Astrocyte of the cerebellum (primary cell): ENCODE results near the gene FSTL4.

Experiments
- DNase-seq: peaks from one replicate; pipeline ENCODE4 v3.0.0-alpha.2; 2011; ENCODE audit warnings: low read depth
- H3K4me3 ChIP-seq: 2 replicates; pipeline ENCODE4 v1.5.1; 2011; ENCODE audit warnings: mild to moderate bottlenecking, low read depth, low read length, moderate library complexity
- in situ Hi-C: cut with HindIII; loops from 2 replicates; pipeline ENCODE4 v1.10.0; 2017; ENCODE audit warnings: low sequenced_read_pairs
- TF ChIP-seq, protein P1 (sequence below): IDR thresholded peaks from 2 replicates; pipeline ENCODE4 v1.5.1; 2012; ENCODE audit warnings: low read length, low read depth, moderate library complexity, mild to moderate bottlenecking; ENCODE audit errors: missing control alignments

FSTL4 gene

DNA sequence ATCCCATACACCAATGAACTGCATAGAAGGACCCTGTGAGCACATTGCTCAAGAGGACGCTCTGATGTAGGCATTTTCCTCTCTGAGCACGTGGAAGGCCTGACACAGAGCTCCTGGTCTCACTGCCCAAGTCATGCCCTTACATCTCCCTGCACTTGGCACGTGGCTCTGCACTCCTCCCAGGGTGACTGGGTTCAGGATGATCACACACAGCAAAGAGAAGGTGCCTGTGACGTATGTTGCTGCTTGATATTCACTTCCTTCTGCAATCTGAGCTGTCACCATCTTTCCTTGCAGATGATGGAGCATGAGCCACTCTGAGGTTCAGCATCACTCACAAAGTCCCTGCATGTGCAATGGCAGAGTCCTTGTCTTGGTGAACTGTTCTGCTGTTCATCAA is 125.2 kb downstream of the FSTL4 start:
- in situ Hi-C loops, result no loop called here
- no peak overlapping the region for H3K4me3 ChIP-seq
- DNase-seq, result no peak
- TF ChIP-seq, protein P1, sequence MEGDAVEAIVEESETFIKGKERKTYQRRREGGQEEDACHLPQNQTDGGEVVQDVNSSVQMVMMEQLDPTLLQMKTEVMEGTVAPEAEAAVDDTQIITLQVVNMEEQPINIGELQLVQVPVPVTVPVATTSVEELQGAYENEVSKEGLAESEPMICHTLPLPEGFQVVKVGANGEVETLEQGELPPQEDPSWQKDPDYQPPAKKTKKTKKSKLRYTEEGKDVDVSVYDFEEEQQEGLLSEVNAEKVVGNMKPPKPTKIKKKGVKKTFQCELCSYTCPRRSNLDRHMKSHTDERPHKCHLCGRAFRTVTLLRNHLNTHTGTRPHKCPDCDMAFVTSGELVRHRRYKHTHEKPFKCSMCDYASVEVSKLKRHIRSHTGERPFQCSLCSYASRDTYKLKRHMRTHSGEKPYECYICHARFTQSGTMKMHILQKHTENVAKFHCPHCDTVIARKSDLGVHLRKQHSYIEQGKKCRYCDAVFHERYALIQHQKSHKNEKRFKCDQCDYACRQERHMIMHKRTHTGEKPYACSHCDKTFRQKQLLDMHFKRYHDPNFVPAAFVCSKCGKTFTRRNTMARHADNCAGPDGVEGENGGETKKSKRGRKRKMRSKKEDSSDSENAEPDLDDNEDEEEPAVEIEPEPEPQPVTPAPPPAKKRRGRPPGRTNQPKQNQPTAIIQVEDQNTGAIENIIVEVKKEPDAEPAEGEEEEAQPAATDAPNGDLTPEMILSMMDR, result no peak

DNA sequence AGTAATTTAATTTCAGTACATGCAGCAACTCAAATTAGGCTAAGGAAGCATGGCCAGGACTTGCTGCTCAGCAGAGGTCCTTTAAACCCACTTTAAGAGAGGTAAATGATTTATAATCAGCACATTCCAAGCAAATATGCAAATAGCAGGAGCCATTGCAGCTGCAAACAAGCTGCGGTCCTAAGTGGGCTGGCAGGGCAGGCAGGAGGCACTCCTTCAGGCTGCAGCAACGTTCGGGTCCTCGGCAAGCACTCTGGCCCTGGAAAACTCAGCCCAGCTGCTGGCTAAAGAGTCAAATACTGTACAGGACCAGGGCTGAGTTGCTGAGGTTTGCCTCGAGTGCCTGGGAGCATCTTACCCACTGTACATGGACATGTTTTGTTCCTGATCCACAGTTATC is 126.9 kb downstream of the FSTL4 start:
- in situ Hi-C loops, result no loop called here
- H3K4me3 ChIP-seq, result no peak overlapping the region
- DNase-seq, result no peak
- TF ChIP-seq, protein P1, result no peak

DNA sequence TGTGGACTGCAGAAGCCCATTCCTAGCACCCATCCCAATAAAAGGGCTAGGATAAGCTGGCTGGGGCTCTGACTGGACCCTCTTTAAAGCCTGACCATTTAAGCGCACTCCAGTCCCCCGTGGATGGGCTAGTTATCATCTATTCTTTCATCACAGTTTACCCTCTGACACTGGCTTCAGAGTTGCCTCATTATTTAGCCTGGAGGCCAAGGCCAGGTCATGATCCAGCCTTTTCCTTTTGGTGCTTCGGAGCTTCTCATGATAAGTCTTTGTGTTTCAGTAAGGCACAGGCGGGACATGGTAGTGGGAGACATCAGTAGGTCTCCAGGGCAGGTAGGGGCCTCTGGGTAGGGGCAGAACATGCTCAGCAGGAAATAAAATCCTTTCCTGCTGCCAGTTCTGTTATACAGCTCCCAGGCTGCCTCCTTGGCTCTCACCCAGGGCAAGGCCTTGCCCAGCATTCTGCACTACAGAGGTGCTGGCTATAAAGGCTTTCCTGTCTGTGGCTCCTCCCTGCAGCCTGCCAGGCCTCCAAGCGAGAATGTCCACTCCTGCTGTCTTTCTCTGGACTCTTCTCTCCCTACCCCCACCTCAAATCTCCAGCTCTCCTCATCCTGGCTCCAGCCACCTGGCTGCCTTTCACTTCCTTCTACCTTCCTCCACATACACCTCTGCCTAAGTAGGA is 128.8 kb downstream of the FSTL4 start:
- in situ Hi-C loops, result no loop called here
- no peak overlapping the region for H3K4me3 ChIP-seq
- TF ChIP-seq, protein P1, result no peak
- no peak for DNase-seq

DNA sequence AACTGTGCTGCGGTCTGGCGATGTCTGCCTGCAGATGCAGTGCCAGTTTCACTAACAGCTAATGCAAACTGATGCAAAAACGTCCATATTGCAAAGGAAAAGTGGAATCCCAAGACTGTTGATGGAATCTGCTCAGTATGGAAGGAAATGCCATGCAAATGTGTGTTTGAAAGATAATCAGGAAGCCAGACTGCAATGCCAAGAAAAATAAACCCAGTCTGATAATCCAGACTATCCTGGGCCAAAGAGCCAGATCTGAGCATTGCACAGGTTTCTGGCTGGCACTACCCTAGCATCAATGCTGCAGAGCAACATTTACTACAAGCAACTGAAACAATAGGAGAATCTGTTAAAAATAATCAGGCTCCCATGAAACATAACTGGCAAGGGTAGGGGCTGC is 130.3 kb downstream of the FSTL4 start:
- DNase-seq, result no peak
- TF ChIP-seq, protein P1, result no peak
- in situ Hi-C loops, result no loop called here
- H3K4me3 ChIP-seq, result no peak overlapping the region

DNA sequence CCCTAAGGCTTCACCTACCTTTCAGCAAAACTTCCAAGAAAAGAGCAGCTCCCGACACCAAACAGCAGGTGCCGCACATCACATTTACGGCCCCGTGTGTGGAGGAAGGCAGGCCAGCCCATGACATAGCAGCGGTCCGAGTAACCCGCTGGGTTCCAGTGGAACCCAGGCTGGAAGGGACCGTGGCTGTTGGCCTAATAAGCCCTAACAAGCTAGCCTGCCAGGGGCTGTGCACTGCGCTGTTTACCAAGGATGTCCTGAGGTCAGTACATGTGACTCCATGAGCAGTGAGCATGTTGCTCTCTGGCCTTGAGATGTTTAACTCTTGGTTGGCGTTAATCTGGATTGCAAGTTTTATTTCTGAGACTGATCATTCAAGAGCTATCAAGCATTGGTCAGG is 131.5 kb downstream of the FSTL4 start:
- DNase-seq, result no peak
- in situ Hi-C loops, result no loop called here

DNA sequence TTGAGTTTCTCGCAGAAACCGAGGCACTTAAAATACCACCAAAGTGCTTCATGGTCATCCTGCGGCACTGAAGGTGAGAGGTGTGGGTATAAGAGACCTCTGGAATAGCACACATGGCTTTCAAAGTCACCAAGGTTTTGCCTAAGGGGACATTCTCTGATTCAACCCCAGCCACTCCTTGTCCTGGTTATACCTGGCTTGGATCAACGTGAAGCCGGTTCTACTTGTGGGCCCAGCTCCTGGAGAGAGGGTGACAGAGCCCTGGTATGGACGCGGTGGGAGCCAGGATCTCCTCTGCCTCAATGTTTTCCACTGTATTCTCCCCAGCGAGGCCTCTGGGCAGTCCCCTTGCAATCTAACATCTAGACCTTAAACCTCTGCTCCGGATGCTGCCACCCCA is 132.0 kb downstream of the FSTL4 start:
- TF ChIP-seq, protein P1, result no peak
- in situ Hi-C loops, result no loop called here
- DNase-seq, result no peak
- no peak overlapping the region for H3K4me3 ChIP-seq

More for the DNA sequence above, 131.5 kb downstream of the FSTL4 start:
- H3K4me3 ChIP-seq, result no peak overlapping the region
- TF ChIP-seq, protein P1, result no peak
